ENCODE results near the gene ZMAT1.

- TF ChIP-seq, protein P1, sequence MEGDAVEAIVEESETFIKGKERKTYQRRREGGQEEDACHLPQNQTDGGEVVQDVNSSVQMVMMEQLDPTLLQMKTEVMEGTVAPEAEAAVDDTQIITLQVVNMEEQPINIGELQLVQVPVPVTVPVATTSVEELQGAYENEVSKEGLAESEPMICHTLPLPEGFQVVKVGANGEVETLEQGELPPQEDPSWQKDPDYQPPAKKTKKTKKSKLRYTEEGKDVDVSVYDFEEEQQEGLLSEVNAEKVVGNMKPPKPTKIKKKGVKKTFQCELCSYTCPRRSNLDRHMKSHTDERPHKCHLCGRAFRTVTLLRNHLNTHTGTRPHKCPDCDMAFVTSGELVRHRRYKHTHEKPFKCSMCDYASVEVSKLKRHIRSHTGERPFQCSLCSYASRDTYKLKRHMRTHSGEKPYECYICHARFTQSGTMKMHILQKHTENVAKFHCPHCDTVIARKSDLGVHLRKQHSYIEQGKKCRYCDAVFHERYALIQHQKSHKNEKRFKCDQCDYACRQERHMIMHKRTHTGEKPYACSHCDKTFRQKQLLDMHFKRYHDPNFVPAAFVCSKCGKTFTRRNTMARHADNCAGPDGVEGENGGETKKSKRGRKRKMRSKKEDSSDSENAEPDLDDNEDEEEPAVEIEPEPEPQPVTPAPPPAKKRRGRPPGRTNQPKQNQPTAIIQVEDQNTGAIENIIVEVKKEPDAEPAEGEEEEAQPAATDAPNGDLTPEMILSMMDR (IDR thresholded peaks at IDR 0.05), result no peak
- no peak for TF ChIP-seq POLR2AphosphoS5 (IDR thresholded peaks at IDR 0.05)
- TF ChIP-seq EP300 (IDR thresholded peaks at IDR 0.05; ENCODE audit: low read depth), result no peak
Measured at GRCh38 chrX:101918751-101919150, 13.1 kb downstream of the ZMAT1 start.

Measured in transverse colon (tissue), 4 donors.